ENCODE data around the gene ROR2.

GRCh38 chr9:91515074-91515687 is 434.8 kb downstream of the ROR2 start:
- TF ChIP-seq REST (IDR thresholded peaks at IDR 0.05; ENCODE audit: borderline replicate concordance in 1 of 2, low read depth in 1 of 2, low read length in 2 of 2) (no peak), JUNB (CRISPR knock-in tag; IDR thresholded peaks at IDR 0.05; ENCODE audit: borderline replicate concordance) (no peak), ZNF761 (CRISPR knock-in tag; conservative IDR thresholded peaks at IDR 0.05) (no peak), PAWR (CRISPR knock-in tag; IDR thresholded peaks at IDR 0.05; ENCODE audit: borderline replicate concordance) (no peak), ZBTB8A (CRISPR knock-in tag; IDR thresholded peaks at IDR 0.05; ENCODE audit: borderline replicate concordance, low read depth) (no peak), ARID3A (IDR thresholded peaks at IDR 0.05; ENCODE audit: low read depth, low read length) (no peak), CTCF (CRISPR knock-in tag; IDR thresholded peaks at IDR 0.05) (no peak), ADNP (CRISPR knock-in tag; IDR thresholded peaks at IDR 0.05) (no peak), POLR2A (IDR thresholded peaks at IDR 0.05; ENCODE audit: insufficient read depth in 1 of 2, low read depth in 2 of 2, low read length in 2 of 2) (no peak)
